SK-N-MC (cell line): ENCODE measurements around the gene CREB5.

Experiments
- EZH2 ChIP-seq: fragments of 200-600 bp; sonication (generic); IDR thresholded peaks from one replicate; pipeline ENCODE4 v1.6.1; 2017; ENCODE audit warnings: antibody characterized with exemption
- FOXP2 ChIP-seq: optimal IDR thresholded peaks from 2 replicates; pipeline ENCODE3; 2011; ENCODE audit warnings: mild to moderate bottlenecking, moderate library complexity; ENCODE audit not compliant: insufficient read depth; ENCODE audit errors: extremely low read length, control extremely low read depth
- POLR2AphosphoS5 ChIP-seq: IDR thresholded peaks from 2 replicates; pipeline ENCODE4 v1.6.1; 2012; ENCODE audit warnings: mild to moderate bottlenecking, low read depth, low read length, borderline replicate concordance

DNA sequence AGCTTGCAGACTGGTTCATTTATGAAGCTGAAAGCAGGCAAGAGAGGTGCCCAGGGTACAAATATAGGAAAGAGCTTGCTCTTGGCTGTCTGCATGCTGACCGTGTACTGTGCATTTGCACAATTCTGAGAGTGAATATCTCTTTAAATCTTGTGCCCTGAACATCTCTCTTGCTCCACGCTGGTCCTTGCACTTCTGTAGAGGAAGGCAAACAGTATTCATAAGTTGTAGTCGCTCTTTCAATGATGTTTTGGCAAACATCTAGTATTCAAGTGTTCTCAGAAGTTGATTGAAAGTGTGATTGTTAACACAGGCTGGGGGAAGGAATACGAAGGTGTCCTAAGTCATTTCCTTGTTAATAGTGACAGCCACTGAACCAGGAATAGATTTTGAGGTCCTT, 332.6 kb downstream of the CREB5 start:
- TF ChIP-seq POLR2AphosphoS5 (no peak), EZH2 (no peak), FOXP2 (no peak)
